Measurements from ENCODE around the gene PAX4.

Gene PAX4

GRCh38 chr7:127618042-127618441 is at the start of gene PAX4:
Gene PAX4 (minus strand): TSS chr7:127618142. CDS start chr7:127615928, 2,214 bp downstream.
- no peak within 1 kb of the TSS for H3K4me3 ChIP-seq (replicated peaks in 1 of 2; ENCODE audit: low read depth in 2 of 2, low read length in 2 of 2)
- DNase-seq (ENCODE audit: low read depth in 2 of 2): no peak
- no peak for TF ChIP-seq CTCF (IDR thresholded peaks at IDR 0.05; ENCODE audit: low read depth, low read length)

- DNase-seq (ENCODE audit: low read depth in 2 of 2): peak; percentile 39 to 75
- no peak for TF ChIP-seq CTCF (IDR thresholded peaks at IDR 0.05; ENCODE audit: low read depth, low read length)
- H3K4me3 ChIP-seq (replicated peaks in 1 of 2; ENCODE audit: low read depth in 2 of 2, low read length in 2 of 2): peak overlapping the region in 1 of 2 donors; percentile 13
Measured at GRCh38 chr7:127667017-127667670, 49.2 kb upstream of the PAX4 start.

GRCh38 chr7:127666602-127667001 is 48.7 kb upstream of the PAX4 start:
- DNase-seq (ENCODE audit: low read depth in 2 of 2): no peak
- TF ChIP-seq CTCF (IDR thresholded peaks at IDR 0.05; ENCODE audit: low read depth, low read length): no peak
- H3K4me3 ChIP-seq (replicated peaks in 1 of 2; ENCODE audit: low read depth in 2 of 2, low read length in 2 of 2): no peak overlapping the region

GRCh38 chr7:127665922-127666321 is 48.0 kb upstream of the PAX4 start:
- TF ChIP-seq CTCF (IDR thresholded peaks at IDR 0.05; ENCODE audit: low read depth, low read length): no peak
- H3K4me3 ChIP-seq (replicated peaks in 1 of 2; ENCODE audit: low read depth in 2 of 2, low read length in 2 of 2): no peak overlapping the region

GRCh38 chr7:127658970-127659630 is 41.2 kb upstream of the PAX4 start:
- no peak for TF ChIP-seq CTCF (IDR thresholded peaks at IDR 0.05; ENCODE audit: low read depth, low read length)
- no peak overlapping the region for H3K4me3 ChIP-seq (replicated peaks in 1 of 2; ENCODE audit: low read depth in 2 of 2, low read length in 2 of 2)
- no peak for DNase-seq (ENCODE audit: low read depth in 2 of 2)

More at GRCh38 chr7:127665922-127666321, 48.0 kb upstream of the PAX4 start:
- DNase-seq (ENCODE audit: low read depth in 2 of 2): no peak

GRCh38 chr7:127657500-127657899 is 39.6 kb upstream of the PAX4 start:
- no peak for DNase-seq (ENCODE audit: low read depth in 2 of 2)
- TF ChIP-seq CTCF (IDR thresholded peaks at IDR 0.05; ENCODE audit: low read depth, low read length): no peak

More at GRCh38 chr7:127657500-127657899, 39.6 kb upstream of the PAX4 start:
- no peak overlapping the region for H3K4me3 ChIP-seq (replicated peaks in 1 of 2; ENCODE audit: low read depth in 2 of 2, low read length in 2 of 2)

Data from cardiac fibroblast (primary cell).